ENCODE measurements around the gene NRG4.
"Not testable (repeated sequence)": the region's sequence is repeated elsewhere in the genome, so short reads cannot be mapped to it uniquely, and the experiment has no call there.

The NRG4 gene

DNA sequence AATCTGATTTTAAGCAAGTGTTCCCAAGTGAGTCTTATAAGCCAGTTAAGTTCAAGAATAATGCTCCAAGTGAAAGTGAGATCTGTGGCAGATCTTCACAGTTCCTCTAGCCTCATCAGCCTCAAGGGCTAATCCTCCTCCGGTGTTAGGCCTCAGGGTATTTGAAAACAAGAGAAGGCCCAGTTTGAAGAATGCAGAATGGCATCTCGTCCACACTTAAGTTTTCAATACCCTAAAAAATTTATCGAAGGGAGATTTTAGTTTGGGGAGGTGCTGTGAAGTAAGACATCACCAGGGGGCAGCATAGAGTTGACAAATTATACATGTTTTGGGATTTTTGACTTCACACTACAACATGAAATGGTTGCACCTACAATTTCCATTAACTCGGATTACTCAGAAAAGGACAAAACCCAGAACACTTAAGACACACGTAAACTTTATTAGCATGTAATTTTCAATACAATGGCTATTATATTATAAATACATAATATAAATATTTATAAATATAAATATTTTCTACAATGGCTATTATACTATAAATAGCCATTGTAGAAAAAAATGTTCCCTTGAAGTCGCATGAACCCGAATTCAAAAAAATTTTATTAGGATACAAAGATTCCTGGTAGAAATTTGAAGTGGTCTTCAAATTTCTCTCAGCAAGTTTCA lies 45.2 kb upstream of the NRG4 start:
- H3K4me1 ChIP-seq (ENCODE audit: control insufficient read depth, low read depth, low read length): peaks cover 7% of the 10 kb centered on the region
- no peak overlapping the region for H3K4ac ChIP-seq (ENCODE audit: low read depth, low read length)
- no peak overlapping the region for H2BK120ac ChIP-seq (ENCODE audit: low read depth, low read length)
- H3K36me3 ChIP-seq (ENCODE audit: control insufficient read depth, insufficient read depth, low read length): no peaks in the 10 kb centered on the region
- H4K5ac ChIP-seq (ENCODE audit: low read length): no peak overlapping the region
- H2BK15ac ChIP-seq (replicated peaks; ENCODE audit: low read depth): no peak overlapping the region
- no peak overlapping the region for H3K23ac ChIP-seq (ENCODE audit: low read length)
- DNase-seq: peak; percentile 82
- H3K56ac ChIP-seq (ENCODE audit: low read length): no peak overlapping the region
- H3K4me3 ChIP-seq (ENCODE audit: low read length): no peak overlapping the region
- no peak overlapping the region for H3K18ac ChIP-seq (ENCODE audit: low read length)
- no peak overlapping the region for H3K4me2 ChIP-seq (ENCODE audit: low read length)
- H3K79me2 ChIP-seq (ENCODE audit: control insufficient read depth, insufficient read depth, low read length): no peaks in the 10 kb centered on the region
- H3K9ac ChIP-seq (ENCODE audit: low read length): no peak overlapping the region
- H3K79me1 ChIP-seq (ENCODE audit: low read length): no peaks in the 10 kb centered on the region
- peaks cover 4% of the 10 kb centered on the region for H3K27me3 ChIP-seq (ENCODE audit: insufficient read depth, low read length, poor library complexity)
- no peak overlapping the region for H2AK5ac ChIP-seq (ENCODE audit: low read length)
- H3K27ac ChIP-seq (ENCODE audit: low read depth, low read length): no peak overlapping the region
- H4K8ac ChIP-seq (ENCODE audit: low read depth, low read length): no peak overlapping the region
- H2BK5ac ChIP-seq (ENCODE audit: low read length): no peak overlapping the region
- WGBS (ENCODE audit: extremely low coverage, insufficient coverage, low lambda C conversion rate): no CpG with 5 or more reads among the region's 7 CpGs

DNA sequence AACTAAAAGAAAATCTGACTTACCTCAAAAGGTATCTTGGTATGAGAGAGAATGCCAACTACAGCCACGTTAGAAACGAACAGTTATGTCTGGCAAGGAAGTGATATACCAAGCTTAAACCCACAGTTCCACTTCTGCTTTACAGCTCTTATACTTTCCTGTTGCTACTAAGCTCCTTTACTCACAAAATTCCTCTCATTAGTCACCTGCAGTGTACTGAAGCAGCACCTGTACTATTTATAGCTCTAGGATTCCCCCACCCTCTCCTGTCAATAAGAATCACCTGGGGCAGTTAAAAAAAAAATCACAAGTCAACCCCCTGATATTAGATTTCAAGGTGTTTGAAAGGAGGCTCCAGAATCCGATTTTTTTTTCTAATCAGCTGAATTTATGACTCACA lies 44.7 kb upstream of the NRG4 start:
- H3K79me1 ChIP-seq (ENCODE audit: low read length): no peaks in the 10 kb centered on the region
- no peak overlapping the region for H3K27ac ChIP-seq (ENCODE audit: low read depth, low read length)
- H3K4me1 ChIP-seq (ENCODE audit: control insufficient read depth, low read depth, low read length): peaks cover 7% of the 10 kb centered on the region
- H2AK5ac ChIP-seq (ENCODE audit: low read length): no peak overlapping the region
- no peak overlapping the region for H3K9ac ChIP-seq (ENCODE audit: low read length)
- H3K4me2 ChIP-seq (ENCODE audit: low read length): no peak overlapping the region
- peaks cover 4% of the 10 kb centered on the region for H3K27me3 ChIP-seq (ENCODE audit: insufficient read depth, low read length, poor library complexity)
- H3K4me3 ChIP-seq (ENCODE audit: low read length): no peak overlapping the region
- H3K36me3 ChIP-seq (ENCODE audit: control insufficient read depth, insufficient read depth, low read length): no peaks in the 10 kb centered on the region
- no peak overlapping the region for H2BK15ac ChIP-seq (replicated peaks; ENCODE audit: low read depth)
- DNase-seq: peak; percentile 46
- no peak overlapping the region for H4K5ac ChIP-seq (ENCODE audit: low read length)
- no peak overlapping the region for H2BK120ac ChIP-seq (ENCODE audit: low read depth, low read length)
- H3K18ac ChIP-seq (ENCODE audit: low read length): no peak overlapping the region
- no peak overlapping the region for H3K56ac ChIP-seq (ENCODE audit: low read length)
- H3K4ac ChIP-seq (ENCODE audit: low read depth, low read length): no peak overlapping the region
- no CpG with 5 or more reads among the region's 3 CpGs for WGBS (ENCODE audit: extremely low coverage, insufficient coverage, low lambda C conversion rate)
- H4K8ac ChIP-seq (ENCODE audit: low read depth, low read length): no peak overlapping the region
- H2BK5ac ChIP-seq (ENCODE audit: low read length): no peak overlapping the region
- H3K79me2 ChIP-seq (ENCODE audit: control insufficient read depth, insufficient read depth, low read length): no peaks in the 10 kb centered on the region
- H3K23ac ChIP-seq (ENCODE audit: low read length): no peak overlapping the region

DNA sequence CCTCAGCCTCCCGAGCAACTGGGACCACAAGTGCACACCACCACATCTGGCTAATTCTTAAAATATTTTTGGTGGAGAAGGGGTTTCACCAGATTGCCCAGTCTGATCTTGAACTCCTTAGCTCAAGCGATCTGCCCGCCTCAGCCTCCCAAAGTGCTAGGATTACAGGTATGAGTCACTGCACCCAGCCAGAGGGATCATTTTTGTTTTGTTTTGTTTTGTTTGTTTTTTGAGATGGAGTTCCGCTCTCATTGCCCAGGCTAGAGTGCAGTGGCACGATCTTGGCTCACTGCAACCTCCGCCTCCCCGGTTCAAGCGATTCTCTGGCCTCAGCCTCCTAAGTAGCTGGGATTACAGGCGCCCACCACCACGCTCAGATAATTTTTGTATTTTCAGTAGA lies 42.0 kb upstream of the NRG4 start:
- H2BK15ac ChIP-seq (replicated peaks; ENCODE audit: low read depth); H3K27ac ChIP-seq (ENCODE audit: low read depth, low read length); H3K4me2 ChIP-seq (ENCODE audit: low read length); H3K36me3 ChIP-seq (ENCODE audit: control insufficient read depth, insufficient read depth, low read length); H2BK120ac ChIP-seq (ENCODE audit: low read depth, low read length); H3K4me1 ChIP-seq (ENCODE audit: control insufficient read depth, low read depth, low read length); H2AK5ac ChIP-seq (ENCODE audit: low read length); H3K4ac ChIP-seq (ENCODE audit: low read depth, low read length); H3K18ac ChIP-seq (ENCODE audit: low read length); H3K4me3 ChIP-seq (ENCODE audit: low read length); H4K5ac ChIP-seq (ENCODE audit: low read length); H3K9ac ChIP-seq (ENCODE audit: low read length); H3K27me3 ChIP-seq (ENCODE audit: insufficient read depth, low read length, poor library complexity); H3K79me1 ChIP-seq (ENCODE audit: low read length); H3K56ac ChIP-seq (ENCODE audit: low read length); DNase-seq; H3K23ac ChIP-seq (ENCODE audit: low read length); H2BK5ac ChIP-seq (ENCODE audit: low read length); H3K79me2 ChIP-seq (ENCODE audit: control insufficient read depth, insufficient read depth, low read length); H4K8ac ChIP-seq (ENCODE audit: low read depth, low read length): not testable (repeated sequence)
- no CpG with 5 or more reads among the region's 10 CpGs for WGBS (ENCODE audit: extremely low coverage, insufficient coverage, low lambda C conversion rate)

DNA sequence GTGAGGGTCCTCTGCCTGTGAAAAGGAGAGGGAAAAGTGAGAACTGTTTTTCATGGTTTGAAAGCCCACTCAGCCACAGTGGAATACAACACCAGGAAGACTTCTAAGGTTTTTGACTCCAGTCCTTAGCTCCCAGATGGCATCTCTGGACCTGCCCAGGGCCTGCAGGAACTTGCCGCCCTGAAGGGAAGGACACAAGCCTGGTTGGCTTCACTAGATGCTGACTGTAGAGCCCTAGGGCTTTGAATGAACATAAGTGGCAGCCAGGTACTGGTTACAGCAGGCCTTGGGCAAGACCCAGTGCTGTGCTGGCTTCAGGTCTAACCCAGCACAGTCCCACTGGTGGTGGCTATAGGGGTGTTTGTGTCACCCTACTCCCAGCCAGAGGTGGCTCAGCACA lies 26.3 kb upstream of the NRG4 start:
- Histone ChIP-seq H3K4me1 (ENCODE audit: control insufficient read depth, low read depth, low read length) (peaks cover 11% of the 10 kb centered on the region), H4K8ac (ENCODE audit: low read depth, low read length) (no peak overlapping the region), H3K9ac (ENCODE audit: low read length) (no peak overlapping the region), H3K23ac (ENCODE audit: low read length) (no peak overlapping the region), H3K27me3 (ENCODE audit: insufficient read depth, low read length, poor library complexity) (no peaks in the 10 kb centered on the region), H3K4ac (ENCODE audit: low read depth, low read length) (no peak overlapping the region), H3K4me3 (ENCODE audit: low read length) (no peak overlapping the region), H2BK5ac (ENCODE audit: low read length) (no peak overlapping the region), H3K27ac (ENCODE audit: low read depth, low read length) (no peak overlapping the region), H3K79me2 (ENCODE audit: control insufficient read depth, insufficient read depth, low read length) (no peaks in the 10 kb centered on the region), H3K36me3 (ENCODE audit: control insufficient read depth, insufficient read depth, low read length) (no peaks in the 10 kb centered on the region), H3K4me2 (ENCODE audit: low read length) (no peak overlapping the region), H3K56ac (ENCODE audit: low read length) (no peak overlapping the region), H3K18ac (ENCODE audit: low read length) (no peak overlapping the region), H2AK5ac (ENCODE audit: low read length) (peak overlapping the region; percentile 58), H4K5ac (ENCODE audit: low read length) (no peak overlapping the region), H2BK15ac (replicated peaks; ENCODE audit: low read depth) (no peak overlapping the region), H3K79me1 (ENCODE audit: low read length) (no peaks in the 10 kb centered on the region), H2BK120ac (ENCODE audit: low read depth, low read length) (no peak overlapping the region)
- DNase-seq: no peak
- no CpG with 5 or more reads among the region's 1 CpG for WGBS (ENCODE audit: extremely low coverage, insufficient coverage, low lambda C conversion rate)

DNA sequence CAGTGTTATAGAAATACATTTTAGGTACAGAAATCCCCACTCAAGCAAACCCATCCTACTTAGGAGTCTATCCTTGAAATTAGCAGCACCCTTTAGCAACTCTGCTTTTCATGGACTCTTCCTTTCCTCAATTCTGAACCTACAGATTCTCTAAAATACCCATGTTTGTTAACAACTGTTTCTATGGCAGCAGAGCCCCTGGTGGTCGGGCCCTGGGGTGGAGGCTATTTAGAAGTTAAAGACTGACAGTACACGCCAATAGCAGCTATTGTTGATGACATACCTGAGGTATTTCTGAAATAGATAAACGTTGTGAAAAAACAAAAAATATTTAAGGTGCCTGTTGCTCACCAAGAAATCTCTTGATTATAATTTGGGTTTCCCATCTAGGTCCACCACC lies 23.4 kb upstream of the NRG4 start:
- Histone ChIP-seq H3K23ac (ENCODE audit: low read length) (no peak overlapping the region), H2BK15ac (replicated peaks; ENCODE audit: low read depth) (no peak overlapping the region), H3K79me1 (ENCODE audit: low read length) (no peaks in the 10 kb centered on the region), H4K8ac (ENCODE audit: low read depth, low read length) (no peak overlapping the region), H2BK5ac (ENCODE audit: low read length) (no peak overlapping the region), H3K56ac (ENCODE audit: low read length) (peak overlapping the region; percentile 57), H3K27me3 (ENCODE audit: insufficient read depth, low read length, poor library complexity) (no peaks in the 10 kb centered on the region), H4K5ac (ENCODE audit: low read length) (no peak overlapping the region), H3K79me2 (ENCODE audit: control insufficient read depth, insufficient read depth, low read length) (no peaks in the 10 kb centered on the region), H3K27ac (ENCODE audit: low read depth, low read length) (no peak overlapping the region), H2AK5ac (ENCODE audit: low read length) (no peak overlapping the region), H3K4me2 (ENCODE audit: low read length) (no peak overlapping the region), H3K9ac (ENCODE audit: low read length) (no peak overlapping the region), H3K4ac (ENCODE audit: low read depth, low read length) (no peak overlapping the region), H3K4me3 (ENCODE audit: low read length) (no peak overlapping the region), H3K18ac (ENCODE audit: low read length) (no peak overlapping the region), H3K4me1 (ENCODE audit: control insufficient read depth, low read depth, low read length) (peaks cover 11% of the 10 kb centered on the region), H2BK120ac (ENCODE audit: low read depth, low read length) (no peak overlapping the region), H3K36me3 (ENCODE audit: control insufficient read depth, insufficient read depth, low read length) (no peaks in the 10 kb centered on the region)
- peak; percentile 69 for DNase-seq
- no CpG with 5 or more reads among the region's 3 CpGs for WGBS (ENCODE audit: extremely low coverage, insufficient coverage, low lambda C conversion rate)

DNA sequence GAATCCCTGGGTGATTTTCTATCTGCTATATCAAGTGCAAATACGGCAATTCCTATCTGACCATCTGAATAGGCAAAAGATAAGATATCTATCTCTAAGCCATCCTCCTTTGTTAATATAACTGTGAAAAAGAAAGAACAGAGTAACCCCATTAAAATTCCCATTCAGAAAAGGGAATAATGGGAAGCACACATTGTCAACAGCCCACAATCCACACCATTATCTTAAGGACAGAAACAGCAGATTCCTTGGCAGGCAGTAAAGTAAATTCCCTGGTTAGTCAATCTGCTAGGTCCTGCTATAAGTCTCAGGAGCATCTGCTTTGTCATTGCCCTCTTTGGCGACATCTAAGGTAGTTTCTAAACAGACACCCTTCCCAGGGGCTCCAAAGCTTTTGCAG lies 21.9 kb upstream of the NRG4 start:
- H3K4ac ChIP-seq (ENCODE audit: low read depth, low read length): no peak overlapping the region
- H4K8ac ChIP-seq (ENCODE audit: low read depth, low read length): no peak overlapping the region
- H2AK5ac ChIP-seq (ENCODE audit: low read length): no peak overlapping the region
- H2BK15ac ChIP-seq (replicated peaks; ENCODE audit: low read depth): no peak overlapping the region
- H3K23ac ChIP-seq (ENCODE audit: low read length): no peak overlapping the region
- peak overlapping the region; percentile 18 for H3K56ac ChIP-seq (ENCODE audit: low read length)
- no peaks in the 10 kb centered on the region for H3K36me3 ChIP-seq (ENCODE audit: control insufficient read depth, insufficient read depth, low read length)
- no peak overlapping the region for H3K4me2 ChIP-seq (ENCODE audit: low read length)
- peak overlapping the region; percentile 81 for H3K27ac ChIP-seq (ENCODE audit: low read depth, low read length)
- H3K79me1 ChIP-seq (ENCODE audit: low read length): no peaks in the 10 kb centered on the region
- peak; percentile 94 for DNase-seq
- H2BK120ac ChIP-seq (ENCODE audit: low read depth, low read length): peak overlapping the region; percentile 38
- no CpG with 5 or more reads among the region's 2 CpGs for WGBS (ENCODE audit: extremely low coverage, insufficient coverage, low lambda C conversion rate)
- peaks cover 11% of the 10 kb centered on the region for H3K4me1 ChIP-seq (ENCODE audit: control insufficient read depth, low read depth, low read length)
- no peak overlapping the region for H4K5ac ChIP-seq (ENCODE audit: low read length)
- peak overlapping the region; percentile 87 for H3K18ac ChIP-seq (ENCODE audit: low read length)
- no peak overlapping the region for H3K9ac ChIP-seq (ENCODE audit: low read length)
- H3K4me3 ChIP-seq (ENCODE audit: low read length): no peak overlapping the region
- H3K79me2 ChIP-seq (ENCODE audit: control insufficient read depth, insufficient read depth, low read length): no peaks in the 10 kb centered on the region
- no peaks in the 10 kb centered on the region for H3K27me3 ChIP-seq (ENCODE audit: insufficient read depth, low read length, poor library complexity)
- H2BK5ac ChIP-seq (ENCODE audit: low read length): peak overlapping the region; percentile 73

Measured in mesendoderm (in vitro differentiated cells).